GM19035 (cell line): ENCODE measurements around the gene EIF3J.
A peak's percentile ranks its signal among the peaks of the same experiment; 100 is the strongest.
"Not testable (repeated sequence)": the region's sequence is repeated elsewhere in the genome, so short reads cannot be mapped to it uniquely, and the experiment has no call there.

Experiments used
- ATAC-seq: cut with Tn5 transposase; IDR thresholded peaks from one replicate; pipeline ENCODE4 v1.9.1; 2021; ENCODE audit not compliant: unreplicated experiment

The EIF3J gene

DNA sequence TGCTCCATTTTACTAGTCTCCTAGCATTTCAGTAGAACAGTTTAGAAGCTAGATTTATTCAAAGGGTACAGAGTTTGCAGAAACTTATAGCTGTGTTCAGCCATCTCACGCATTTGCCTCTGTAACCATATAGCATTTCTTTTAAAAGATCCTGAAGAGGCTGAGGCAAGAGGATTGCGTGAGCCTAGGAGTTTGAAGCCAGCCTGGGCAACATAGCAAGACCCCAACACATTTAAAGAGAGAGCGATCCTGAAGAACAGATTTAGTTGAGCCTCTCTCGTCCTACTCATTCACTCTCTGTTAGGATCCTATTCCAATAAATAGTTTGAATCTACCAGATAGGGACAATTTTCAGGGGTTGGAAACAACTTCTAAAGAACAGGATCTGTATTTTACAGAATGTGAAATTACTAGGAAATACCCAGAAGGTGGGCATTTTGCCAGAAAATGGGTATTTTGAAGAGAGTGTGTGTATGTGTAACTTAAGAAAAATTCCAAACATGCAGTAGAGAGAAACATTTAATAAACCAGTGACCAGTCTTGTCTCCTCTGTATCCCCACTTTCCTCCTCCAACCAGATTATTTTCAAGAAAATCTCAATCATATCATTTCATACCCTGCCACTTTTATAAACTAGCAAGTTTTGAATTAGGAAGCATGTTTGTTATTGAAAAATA, 4.5 kb downstream of the EIF3J start:
- ATAC-seq: no peak

DNA sequence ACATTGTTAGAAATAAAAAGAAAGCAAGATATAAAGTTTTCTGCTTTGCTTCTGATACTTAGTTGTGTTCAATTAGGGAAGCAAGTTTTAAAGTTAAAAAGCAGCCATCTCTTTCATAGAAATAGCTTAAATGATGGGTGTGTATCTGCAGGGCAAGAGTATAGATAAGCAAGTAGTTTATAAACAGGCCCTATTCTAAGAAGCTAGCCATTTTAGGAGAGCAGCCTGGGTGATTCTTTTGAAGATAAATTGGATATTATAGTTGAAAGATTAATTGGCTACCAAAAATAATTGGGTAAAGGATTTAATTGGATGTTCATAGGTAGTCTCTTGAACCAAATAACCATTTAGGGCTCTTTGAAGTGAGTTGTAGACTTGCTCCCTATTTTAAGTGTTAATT, 5.6 kb downstream of the EIF3J start:
- ATAC-seq: no peak

DNA sequence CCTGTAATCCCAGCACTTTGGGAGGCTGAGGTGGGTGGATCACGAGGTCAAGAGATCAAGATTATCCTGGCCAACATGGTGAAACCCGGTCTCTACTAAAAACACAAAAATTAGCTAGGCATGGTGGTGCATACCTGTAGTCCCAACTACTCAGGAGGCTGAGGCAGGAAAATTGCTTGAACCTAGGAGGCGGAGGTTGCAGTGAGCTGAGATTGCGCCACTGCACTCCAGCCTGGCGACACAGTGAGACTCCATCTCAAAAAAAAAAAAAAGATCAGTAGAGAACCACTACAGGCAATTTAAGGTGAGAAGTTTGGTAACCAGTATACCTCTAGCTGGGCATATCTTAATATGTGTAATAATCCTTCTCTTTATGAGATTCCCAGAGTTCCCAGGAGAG, 7.8 kb downstream of the EIF3J start:
- not testable (repeated sequence) for ATAC-seq

DNA sequence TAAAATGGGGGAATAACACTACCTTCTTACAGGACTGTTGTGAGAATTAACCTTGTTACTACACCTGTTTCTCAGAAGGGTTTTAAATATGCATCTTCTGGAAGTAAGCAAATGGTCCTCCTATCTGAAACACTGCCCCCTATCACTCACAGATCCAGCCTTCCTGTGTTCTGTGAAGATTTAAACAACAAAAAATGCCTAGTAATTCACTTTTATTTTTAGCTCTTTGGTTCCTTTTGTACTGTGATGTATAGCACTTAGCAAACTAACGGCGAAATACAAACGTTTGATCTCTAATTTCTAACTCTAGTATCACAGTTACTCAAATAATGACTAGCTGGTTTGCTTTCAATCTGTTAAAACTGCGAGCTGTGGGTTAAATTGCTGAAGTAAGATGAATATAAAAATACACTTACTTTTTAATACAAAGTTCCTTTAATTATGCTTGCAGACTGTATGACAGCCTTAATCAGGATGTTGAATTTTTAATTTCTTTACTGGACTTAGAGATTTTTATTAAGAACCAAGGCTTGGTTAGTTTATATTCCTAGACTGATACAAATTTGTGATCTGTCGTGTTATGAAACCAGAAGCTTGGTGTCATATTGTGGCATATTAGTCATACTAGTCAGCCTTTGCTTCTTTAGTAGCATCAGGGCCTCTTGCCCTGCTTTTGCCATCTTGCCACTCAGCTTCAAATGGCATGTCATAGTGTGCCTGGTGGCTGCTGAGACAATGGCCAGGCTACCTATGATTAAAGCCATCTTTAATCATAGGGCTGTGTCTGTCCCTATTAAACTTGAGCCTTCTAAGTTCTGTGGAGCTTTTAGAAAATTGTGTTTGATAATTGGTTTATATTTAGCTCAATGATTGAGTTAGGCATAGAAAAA, 9.2 kb downstream of the EIF3J start:
- ATAC-seq: peak; percentile 66

DNA sequence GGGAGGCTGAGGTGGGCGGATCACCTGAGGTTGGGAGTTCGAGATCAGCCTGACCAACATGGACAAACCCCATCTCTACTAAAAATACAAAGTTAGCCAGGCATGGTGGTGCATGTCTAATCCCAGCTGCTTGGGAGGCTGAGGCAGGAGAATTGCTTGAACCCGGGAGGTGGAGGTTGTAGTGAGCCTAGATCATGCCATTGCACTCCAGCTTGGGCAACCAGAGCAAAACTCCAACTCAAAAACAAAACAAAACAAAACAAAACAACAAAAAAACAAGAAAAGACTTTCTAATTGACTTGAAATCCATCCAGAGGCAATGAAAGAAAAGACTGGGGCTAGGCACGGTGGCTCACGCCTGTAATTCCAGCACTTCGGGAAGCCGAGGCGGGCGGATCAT, 12.2 kb downstream of the EIF3J start:
- ATAC-seq: not testable (repeated sequence)

DNA sequence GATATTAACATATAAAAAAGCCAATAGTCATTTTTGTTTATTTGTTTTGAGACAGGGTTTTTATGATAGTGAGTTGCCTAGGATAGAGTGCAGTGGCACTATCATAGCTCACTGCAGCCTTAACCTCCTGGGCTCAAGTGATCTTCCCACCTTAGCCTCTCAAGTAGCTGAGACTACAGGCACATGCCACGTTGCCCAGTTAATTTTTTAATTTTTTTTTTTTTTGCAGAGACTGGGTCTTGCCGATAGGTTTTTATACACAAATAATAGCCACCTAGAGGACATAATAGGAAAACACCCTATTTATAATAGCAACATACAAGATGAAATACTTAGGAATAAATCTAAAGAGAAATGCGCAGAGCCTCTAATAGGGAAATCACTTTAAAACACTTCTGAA, 13.3 kb downstream of the EIF3J start:
- no peak for ATAC-seq

DNA sequence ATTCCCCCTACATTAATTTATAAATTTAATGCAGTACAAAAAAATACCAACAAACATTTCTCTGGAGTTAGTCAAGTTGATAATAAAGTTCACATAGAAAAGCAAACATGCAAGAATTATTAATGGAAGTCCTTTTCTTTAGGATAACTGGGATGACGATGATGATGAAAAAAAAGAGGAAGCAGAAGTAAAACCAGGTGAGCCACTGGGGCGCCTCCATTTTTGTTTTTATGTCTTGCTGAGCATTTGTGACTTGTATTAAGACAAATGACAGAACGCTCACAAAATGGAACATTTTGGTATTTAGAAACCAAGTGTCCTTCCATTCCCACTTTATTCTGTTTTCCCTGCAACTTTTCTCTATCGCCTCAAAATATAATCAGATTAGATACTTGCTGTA, 13.8 kb downstream of the EIF3J start:
- no peak for ATAC-seq

DNA sequence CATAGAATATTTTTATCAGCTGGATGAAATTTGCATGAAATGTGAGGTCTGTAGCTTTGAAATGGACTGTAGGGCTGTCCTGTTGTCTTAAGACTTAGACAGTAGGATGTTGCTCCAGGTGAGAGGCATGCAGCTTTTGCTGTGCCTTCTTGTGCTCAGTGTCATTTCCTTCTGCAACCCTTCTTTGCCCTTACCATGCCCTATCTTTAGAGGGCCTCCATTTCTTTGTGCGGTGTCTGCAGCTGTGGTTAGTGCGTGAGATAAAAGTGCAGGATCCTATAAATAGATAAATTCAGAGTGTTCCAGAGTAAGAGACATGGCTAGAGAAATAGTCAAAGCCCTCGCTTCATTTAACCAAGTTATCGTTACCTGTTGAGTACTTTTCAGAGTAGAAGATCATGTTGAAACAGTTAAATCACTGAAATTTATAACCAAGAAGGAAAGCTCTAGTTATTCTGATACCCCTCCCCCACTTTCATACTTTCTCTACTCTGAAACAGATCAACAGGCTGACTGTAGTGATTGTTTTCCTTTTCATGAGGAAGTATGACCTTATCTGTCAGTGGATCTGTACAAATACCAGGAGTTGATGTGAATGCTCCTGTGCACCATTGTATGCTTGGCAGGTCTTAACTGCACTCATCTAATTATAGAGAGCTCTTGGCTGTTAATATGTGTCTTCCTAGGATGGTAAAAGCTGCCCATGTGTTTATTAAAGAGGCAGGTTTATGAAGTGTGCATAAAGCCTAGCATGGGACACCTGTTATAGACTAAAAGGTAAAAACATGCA, 18.2 kb downstream of the EIF3J start:
- no peak for ATAC-seq

DNA sequence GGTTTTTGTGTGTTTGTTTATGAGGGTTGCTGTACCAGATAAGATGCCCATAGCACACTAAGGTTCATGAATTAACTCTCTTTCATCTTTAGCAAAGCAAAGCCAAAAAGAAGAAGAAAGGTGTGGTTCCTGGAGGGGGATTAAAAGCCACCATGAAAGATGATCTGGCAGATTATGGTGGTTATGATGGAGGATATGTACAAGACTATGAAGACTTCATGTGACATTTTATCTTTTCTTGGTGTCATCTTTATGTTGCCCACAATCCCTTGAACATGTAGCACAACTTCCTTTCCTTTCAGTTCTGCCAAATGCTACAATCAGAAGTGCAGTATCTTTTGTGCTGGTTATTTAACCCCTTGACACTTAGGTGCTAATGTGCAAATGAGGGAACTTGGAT, 24.0 kb downstream of the EIF3J start:
- not testable (repeated sequence) for ATAC-seq

DNA sequence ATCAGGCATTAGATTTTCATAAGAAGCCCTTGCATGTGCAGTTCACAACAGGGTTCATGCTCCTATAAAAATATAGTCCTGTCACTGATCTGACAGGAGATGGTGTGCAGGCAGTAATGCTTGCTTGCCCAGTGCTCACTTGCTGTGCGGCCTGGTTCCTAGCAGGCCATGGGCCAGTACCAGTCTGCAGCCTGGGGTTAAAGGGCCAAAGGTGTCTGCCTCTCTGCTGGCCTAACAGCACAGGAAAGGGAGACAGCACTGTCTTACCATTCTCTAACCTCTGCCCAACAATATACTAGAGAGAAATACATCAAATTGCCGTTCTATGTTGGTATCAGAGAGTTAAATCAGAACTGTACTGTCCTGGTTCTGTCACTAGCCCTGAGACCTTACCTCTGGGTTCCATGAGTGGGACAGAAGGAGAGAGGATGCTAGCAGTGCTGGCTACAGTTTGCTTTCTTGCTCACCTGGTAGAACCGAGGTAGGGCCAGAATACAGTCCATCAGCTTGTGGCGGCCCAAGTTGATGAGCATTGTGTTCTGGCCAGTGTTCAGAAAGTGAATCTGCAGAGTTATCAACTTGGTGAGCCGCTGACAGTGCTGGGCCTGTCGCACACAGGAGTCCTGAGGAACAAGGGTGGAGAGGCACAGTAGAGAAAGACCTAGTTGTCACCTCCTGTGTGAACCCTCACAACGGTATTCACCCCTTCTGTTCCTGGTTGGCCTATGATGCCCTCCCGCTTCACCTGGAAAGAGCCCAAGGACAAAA, 28.6 kb downstream of the EIF3J start:
- ATAC-seq: no peak

DNA sequence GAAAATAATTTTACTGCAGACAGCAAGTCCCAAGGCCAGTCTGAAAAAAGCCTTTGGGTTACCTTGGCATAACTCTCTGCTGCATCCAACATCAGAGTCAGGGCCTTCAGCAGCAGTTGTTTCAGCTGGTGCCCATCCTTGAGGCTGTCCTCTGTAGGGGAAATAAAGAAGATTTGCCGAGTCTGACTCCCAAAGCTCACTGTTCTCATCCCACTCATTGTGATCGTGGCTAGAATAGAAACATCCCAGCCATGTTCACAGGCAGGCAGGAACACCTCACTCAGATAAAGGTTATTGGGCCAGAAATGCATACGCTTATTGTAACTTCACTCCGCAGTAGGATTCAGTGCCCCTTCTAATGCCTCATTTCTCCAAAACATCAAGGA, 29.2 kb downstream of the EIF3J start:
- ATAC-seq: no peak

DNA sequence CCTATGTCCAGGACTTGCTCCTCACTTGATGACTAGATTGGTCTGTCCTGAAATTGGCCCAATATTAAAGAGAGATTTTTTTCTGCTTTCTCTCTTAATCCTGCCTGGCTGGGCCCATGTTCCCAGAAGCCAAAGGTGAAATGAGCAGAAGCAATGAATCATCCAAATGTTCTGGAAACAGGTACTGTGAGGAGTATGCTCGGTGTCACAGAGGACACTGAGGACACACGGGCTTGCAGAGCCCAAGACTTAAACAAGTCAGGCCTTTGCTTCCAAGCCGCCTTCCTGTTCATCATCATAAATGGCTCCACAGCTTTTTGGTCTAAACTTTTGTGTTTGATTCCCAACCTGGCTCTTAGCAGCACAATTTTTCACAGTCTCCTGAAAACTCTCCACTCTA, 31.4 kb downstream of the EIF3J start:
- no peak for ATAC-seq

DNA sequence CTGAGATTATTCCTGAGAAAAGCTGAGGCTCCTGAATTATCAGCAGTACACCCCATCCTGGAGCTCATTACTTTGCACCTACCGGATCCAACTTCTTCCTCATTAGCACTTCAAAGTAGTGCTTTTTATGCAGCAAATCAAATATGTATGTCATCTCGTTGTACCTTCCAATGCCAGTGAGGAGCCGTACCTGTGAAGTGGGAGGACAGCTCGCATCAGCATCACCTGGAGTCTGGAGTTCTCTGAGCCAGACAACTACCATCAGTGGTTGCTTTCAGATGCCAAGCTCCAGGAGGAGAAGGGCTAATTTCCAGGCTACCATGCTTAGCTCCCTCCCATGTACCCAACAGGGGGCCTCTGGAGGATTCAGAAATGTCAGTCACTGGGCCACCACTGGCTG, 32.4 kb downstream of the EIF3J start:
- no peak for ATAC-seq

DNA sequence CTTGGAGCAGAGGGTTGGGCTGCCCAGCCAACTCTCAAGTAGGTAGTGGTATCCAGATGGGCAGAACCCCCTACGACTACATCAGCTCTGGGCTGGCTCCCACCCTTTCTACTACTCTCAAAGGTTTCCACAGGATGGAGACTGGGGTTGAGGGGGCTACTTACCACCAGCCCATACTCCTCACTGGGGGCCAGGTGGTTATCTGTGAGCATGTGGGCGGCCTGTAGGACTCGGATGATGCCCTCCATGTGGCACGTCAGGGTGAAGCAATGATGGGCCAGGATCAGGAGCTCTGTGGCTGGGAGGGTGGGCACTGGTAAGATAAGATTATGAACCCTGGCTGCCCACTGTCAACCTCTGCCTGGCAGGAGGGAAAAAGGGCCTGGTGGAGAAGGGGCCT, 33.4 kb downstream of the EIF3J start:
- ATAC-seq: no peak

DNA sequence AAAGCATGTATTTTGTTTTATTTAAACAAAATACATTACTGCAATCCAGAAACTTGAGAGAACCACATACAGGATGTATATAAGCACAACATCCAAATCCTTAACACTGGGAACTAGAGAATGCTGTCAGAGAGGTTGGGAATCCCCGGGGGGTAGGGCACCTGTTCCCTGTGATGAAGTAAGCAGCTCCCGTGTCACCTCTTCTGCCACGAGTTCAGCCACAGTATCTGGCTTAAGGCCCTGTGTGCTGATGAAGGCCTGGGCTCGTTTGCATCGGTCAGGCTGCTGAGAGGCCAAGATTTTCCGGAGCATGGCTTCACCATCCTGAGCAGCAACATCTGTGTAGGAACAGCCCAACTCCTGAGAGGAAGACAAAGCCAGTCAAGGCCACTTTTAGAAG, 36.4 kb downstream of the EIF3J start:
- no peak for ATAC-seq

DNA sequence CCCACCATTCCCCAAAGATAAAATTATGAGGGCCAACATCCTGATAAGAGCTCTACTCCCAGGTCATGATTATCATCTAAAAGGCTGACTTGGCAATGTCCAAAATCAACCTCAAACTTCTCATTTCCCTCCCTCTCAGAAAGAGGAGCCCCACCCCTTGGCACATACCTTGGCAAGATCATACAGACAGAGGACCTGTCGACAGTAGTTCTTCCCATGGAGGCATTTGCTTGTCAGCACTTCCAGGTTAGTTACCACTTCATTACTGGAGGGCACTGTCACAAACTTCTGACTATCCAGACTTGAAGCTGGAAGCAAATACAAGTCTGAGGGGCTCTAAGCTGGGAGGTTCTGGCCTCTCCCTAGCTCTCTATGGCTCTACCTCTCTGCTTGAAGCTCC, 37.8 kb downstream of the EIF3J start:
- ATAC-seq: no peak

DNA sequence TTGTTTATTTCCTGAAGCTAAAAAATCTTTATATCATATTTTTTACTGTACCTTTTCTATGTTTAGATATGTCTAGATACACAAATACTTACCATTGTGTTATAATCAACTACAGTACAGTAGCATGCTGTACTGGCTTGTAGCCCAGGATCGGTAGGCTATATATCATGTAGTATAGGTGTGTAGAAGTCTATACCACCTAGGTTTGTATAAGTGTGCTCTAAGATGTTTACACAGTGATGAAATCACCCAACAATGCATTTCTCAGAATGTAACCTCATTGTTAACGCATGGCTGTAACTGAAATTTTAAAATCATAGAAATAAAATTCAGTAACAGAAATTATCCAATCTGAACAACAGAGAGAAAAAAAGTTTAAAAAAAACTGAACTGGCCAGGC, 43.2 kb downstream of the EIF3J start:
- ATAC-seq: no peak

DNA sequence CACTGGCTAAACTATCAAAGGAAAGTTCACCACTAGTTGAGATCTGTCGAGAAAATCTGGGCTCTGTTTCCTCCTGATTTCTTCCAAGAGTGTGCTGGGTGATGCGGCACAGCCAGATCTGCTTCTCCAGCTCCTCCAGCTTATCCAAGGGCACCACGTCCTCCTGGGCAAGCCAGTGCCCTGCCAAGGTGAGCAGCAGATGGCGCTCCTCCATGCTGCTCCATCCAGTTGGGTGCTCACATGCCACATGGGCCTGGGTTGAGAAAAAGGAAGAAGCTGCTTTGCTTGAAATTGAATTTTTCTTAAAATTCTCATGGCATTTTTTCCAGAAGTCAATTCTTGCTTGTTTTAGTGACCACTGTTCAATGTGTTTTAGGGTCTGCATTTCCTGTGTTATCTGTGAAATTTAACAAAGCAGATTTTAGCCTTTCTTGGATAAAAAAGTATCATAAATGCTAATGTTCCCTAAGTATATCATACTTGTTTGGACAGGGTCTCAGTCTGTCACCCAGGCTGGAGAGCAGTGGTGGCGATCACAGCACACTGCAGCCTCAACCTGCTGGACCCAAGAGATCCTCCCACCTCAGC, 47.3 kb downstream of the EIF3J start:
- no peak for ATAC-seq

DNA sequence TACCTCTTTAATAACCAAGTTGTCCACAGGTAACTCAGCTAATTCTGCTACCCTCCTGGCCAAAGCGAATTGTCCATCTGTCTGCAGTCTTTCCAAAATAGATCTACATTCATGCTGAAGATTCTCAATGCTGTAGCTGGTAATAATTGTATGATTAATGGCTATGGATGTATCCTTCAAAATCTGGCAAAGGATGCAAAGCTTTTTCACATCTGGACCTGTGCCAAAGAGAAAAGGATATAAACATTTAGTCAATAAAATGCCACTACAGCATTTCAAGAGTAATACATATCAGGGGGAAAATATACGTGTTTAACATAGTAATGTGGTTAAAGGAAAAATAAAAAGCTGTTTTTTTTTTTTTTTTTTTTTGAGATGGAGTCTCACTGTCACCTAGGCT, 48.7 kb downstream of the EIF3J start:
- no peak for ATAC-seq

DNA sequence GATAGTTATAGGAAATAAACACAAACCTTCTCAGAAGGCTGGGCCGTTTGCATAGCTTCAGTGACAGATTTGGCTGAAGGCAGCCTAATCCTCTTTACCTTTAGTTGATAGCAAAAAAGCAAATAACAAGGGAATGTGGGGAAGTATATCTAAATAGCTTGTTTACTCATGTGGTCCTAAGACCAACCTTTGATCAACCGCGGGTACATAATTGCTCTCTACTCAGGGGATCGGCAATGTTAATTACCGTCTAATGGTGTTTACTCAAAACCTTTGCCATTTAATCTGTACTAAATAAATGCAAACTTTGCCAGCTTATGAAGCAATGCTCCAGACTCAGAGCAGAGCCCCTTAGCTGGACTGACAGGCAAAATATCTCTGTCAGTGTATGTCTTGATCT, 51.6 kb downstream of the EIF3J start:
- no peak for ATAC-seq

DNA sequence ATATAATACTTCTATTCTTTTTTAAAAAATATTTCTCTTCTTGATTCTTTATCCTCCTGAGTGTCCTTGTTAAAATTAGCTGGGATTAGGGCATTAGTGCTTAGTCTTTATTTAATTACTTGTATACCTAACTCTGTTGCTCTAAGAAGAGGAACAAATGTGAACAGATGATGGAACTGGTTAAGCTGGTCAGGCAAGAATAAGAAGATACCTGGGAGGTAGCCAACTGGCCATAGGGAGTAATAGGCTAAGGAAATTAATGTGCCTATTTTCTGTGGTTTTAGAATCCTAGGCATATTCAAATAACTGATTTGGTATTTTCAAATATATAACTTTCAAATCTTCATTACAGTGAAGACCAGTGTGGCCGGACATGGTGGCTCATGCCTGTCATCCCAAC, 54.4 kb downstream of the EIF3J start:
- ATAC-seq: no peak
